MM.1S (cell line): Measurements from ENCODE around the gene NLRP8.

Experiments
- EZH2phosphoT487 ChIP-seq: fragments of 300-600 bp; sonication (generic); IDR thresholded peaks from 2 replicates; pipeline ENCODE4 v1.6.1; 2018; ENCODE audit warnings: antibody characterized with exemption, low read length
- TF ChIP-seq, protein P1 (sequence below): fragments of 300-600 bp; sonication (generic); IDR thresholded peaks from 2 replicates; pipeline ENCODE4 v1.5.1; 2016; ENCODE audit warnings: antibody characterized with exemption, low read length, mixed read lengths

DNA sequence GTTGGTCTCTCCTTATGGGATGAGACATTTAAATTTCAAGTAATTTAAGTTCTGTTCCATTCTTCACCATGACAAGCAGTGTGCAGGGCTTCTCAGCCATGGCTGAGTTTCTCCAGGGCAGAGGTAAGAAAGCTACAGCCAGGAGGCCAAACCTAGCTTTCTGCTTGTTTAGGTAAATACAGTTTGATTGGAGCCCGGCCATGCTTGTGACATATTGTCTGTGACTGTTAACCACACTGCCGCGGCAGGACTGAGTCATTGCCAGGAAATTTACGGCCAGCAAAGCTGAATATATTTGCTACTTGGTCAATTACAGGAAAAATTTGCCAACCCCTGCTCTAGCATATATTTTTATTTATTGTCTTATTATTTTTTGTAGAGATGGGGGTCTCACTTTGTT is 10.7 kb downstream of the NLRP8 start:
- TF ChIP-seq, protein P1, sequence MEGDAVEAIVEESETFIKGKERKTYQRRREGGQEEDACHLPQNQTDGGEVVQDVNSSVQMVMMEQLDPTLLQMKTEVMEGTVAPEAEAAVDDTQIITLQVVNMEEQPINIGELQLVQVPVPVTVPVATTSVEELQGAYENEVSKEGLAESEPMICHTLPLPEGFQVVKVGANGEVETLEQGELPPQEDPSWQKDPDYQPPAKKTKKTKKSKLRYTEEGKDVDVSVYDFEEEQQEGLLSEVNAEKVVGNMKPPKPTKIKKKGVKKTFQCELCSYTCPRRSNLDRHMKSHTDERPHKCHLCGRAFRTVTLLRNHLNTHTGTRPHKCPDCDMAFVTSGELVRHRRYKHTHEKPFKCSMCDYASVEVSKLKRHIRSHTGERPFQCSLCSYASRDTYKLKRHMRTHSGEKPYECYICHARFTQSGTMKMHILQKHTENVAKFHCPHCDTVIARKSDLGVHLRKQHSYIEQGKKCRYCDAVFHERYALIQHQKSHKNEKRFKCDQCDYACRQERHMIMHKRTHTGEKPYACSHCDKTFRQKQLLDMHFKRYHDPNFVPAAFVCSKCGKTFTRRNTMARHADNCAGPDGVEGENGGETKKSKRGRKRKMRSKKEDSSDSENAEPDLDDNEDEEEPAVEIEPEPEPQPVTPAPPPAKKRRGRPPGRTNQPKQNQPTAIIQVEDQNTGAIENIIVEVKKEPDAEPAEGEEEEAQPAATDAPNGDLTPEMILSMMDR = no peak
- TF ChIP-seq EZH2phosphoT487 = no peak
